PFSK-1 (cell line): Measurements from ENCODE around the gene FAM222A.

Source experiments
- FOXP2 ChIP-seq: optimal IDR thresholded peaks from 2 replicates; pipeline ENCODE3; 2011; ENCODE audit warnings: borderline replicate concordance, control low read depth, inconsistent platforms; ENCODE audit not compliant: insufficient read depth; ENCODE audit errors: extremely low read length, extremely low read depth
- POLR2AphosphoS5 ChIP-seq: IDR thresholded peaks from 2 replicates; pipeline ENCODE4 v1.6.1; 2012; ENCODE audit warnings: low read depth, mild to moderate bottlenecking, control low read depth, low read length, moderate library complexity
- SIN3A ChIP-seq: IDR thresholded peaks from 2 replicates; pipeline ENCODE4 v1.6.1; 2012; ENCODE audit warnings: mild to moderate bottlenecking, low read length, moderate library complexity, borderline replicate concordance; ENCODE audit not compliant: insufficient read depth
- TAF1 ChIP-seq: IDR thresholded peaks from 2 replicates; pipeline ENCODE4 v1.6.1; 2012; ENCODE audit warnings: low read length, control low read depth, borderline replicate concordance; ENCODE audit not compliant: insufficient read depth
- TF ChIP-seq, protein P1 (sequence below), 2 experiments: IDR thresholded peaks; 2 replicates each; pipeline versions ENCODE4 v1.6.1 to v1.8.0; 2011 to 2012; ENCODE audit warnings: low read depth in 2 of 2, low read length in 2 of 2, control low read depth in 1 of 2, inconsistent platforms in 1 of 2, mild to moderate bottlenecking in 1 of 2, moderate library complexity in 1 of 2; ENCODE audit not compliant: insufficient read depth in 1 of 2

DNA sequence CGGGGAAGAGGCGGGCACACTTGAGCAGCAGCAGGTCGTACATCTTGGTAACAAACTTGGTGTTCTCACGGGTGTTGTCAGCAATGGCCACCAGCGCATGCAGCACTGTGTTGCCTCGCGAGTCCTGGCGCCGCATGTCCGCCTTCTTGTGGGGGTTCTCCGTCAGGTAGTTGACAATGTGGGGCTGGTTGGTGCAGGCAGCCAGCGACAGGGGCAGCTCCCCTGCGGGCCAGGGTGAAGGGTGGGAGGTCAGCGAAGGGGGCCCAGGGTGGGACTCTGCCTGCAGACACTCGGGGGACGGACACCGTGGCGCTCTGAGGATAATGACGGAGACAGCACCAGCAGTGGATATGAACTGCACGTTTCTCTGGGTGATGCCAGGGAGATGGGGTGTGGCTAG lies 85.1 kb downstream of the FAM222A start:
- TF ChIP-seq SIN3A (no peak), POLR2AphosphoS5 (no peak), TAF1 (no peak), FOXP2 (no peak)
- TF ChIP-seq, protein P1, sequence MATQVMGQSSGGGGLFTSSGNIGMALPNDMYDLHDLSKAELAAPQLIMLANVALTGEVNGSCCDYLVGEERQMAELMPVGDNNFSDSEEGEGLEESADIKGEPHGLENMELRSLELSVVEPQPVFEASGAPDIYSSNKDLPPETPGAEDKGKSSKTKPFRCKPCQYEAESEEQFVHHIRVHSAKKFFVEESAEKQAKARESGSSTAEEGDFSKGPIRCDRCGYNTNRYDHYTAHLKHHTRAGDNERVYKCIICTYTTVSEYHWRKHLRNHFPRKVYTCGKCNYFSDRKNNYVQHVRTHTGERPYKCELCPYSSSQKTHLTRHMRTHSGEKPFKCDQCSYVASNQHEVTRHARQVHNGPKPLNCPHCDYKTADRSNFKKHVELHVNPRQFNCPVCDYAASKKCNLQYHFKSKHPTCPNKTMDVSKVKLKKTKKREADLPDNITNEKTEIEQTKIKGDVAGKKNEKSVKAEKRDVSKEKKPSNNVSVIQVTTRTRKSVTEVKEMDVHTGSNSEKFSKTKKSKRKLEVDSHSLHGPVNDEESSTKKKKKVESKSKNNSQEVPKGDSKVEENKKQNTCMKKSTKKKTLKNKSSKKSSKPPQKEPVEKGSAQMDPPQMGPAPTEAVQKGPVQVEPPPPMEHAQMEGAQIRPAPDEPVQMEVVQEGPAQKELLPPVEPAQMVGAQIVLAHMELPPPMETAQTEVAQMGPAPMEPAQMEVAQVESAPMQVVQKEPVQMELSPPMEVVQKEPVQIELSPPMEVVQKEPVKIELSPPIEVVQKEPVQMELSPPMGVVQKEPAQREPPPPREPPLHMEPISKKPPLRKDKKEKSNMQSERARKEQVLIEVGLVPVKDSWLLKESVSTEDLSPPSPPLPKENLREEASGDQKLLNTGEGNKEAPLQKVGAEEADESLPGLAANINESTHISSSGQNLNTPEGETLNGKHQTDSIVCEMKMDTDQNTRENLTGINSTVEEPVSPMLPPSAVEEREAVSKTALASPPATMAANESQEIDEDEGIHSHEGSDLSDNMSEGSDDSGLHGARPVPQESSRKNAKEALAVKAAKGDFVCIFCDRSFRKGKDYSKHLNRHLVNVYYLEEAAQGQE (IDR thresholded peaks at IDR 0.05; ENCODE audit: insufficient read depth in 1 of 2, low read depth in 2 of 2, low read length in 2 of 2) = no peak
